Panc1 (cell line): ENCODE data around the gene RAP1GAP2.

Experiments used
- CTCF ChIP-seq: fragments of 450-650 bp; IDR thresholded peaks from 2 replicates; pipeline ENCODE4 v1.5.1; 2017; ENCODE audit warnings: mild to moderate bottlenecking
- POLR2AphosphoS5 ChIP-seq: IDR thresholded peaks from 2 replicates; pipeline ENCODE4 v1.6.1; 2012; ENCODE audit warnings: mild to moderate bottlenecking, low read depth, low read length, moderate library complexity
- REST ChIP-seq, 2 experiments: IDR thresholded peaks; 2 replicates each; pipeline ENCODE4 v1.6.1; 2011 to 2012; ENCODE audit warnings: low read depth in 2 of 2, control low read depth in 1 of 2, low read length in 1 of 2, mild to moderate bottlenecking in 1 of 2, moderate library complexity in 1 of 2; ENCODE audit not compliant: insufficient read depth in 1 of 2
- SIN3A ChIP-seq: IDR thresholded peaks from 2 replicates; pipeline ENCODE4 v1.6.1; 2012; ENCODE audit warnings: low read depth, mild to moderate bottlenecking, low read length, moderate library complexity, borderline replicate concordance; ENCODE audit not compliant: insufficient read depth
- TCF7L2 ChIP-seq: IDR thresholded peaks from 2 replicates; pipeline ENCODE4 v1.6.1; 2011; ENCODE audit warnings: mild to moderate bottlenecking, low read depth, low read length, inconsistent platforms

- TF ChIP-seq CTCF (no peak), SIN3A (no peak), POLR2AphosphoS5 (no peak), REST (IDR thresholded peaks at IDR 0.05; ENCODE audit: insufficient read depth in 1 of 2, low read depth in 2 of 2, low read length in 1 of 2) (no peak), TCF7L2 (no peak)
Observed at GRCh38 chr17:2936351-2936750, 140.1 kb downstream of the RAP1GAP2 start.
